H7 (cell line): Measurements from ENCODE around the gene HSPA12A. TPM values are rescaled to one million over a fixed set of nuclear protein-coding genes. Genes with fewer than 3 reads are reported as not detected.
"Not testable (repeated sequence)": the region's sequence is repeated elsewhere in the genome, so short reads cannot be mapped to it uniquely, and the experiment has no call there.

ENCODE experiments used
- DNase-seq: peaks from one replicate; pipeline ENCODE4 v3.0.0; 2012
- H3K27me3 ChIP-seq: 2 replicates; pipeline ENCODE4 v1.6.0; 2011; ENCODE audit warnings: mild to moderate bottlenecking, low read length; ENCODE audit not compliant: control insufficient read depth, insufficient read depth
- H3K36me3 ChIP-seq: replicated peaks from 2 replicates; pipeline ENCODE4 v1.5.1; 2011; ENCODE audit warnings: low read length; ENCODE audit not compliant: control insufficient read depth, insufficient read depth
- H3K4me3 ChIP-seq: 2 replicates; pipeline ENCODE4 v1.5.1; 2011; ENCODE audit warnings: low read depth, mild to moderate bottlenecking, control low read depth, low read length, moderate library complexity; ENCODE audit not compliant: insufficient read depth
- total RNA-seq: library from RNA; depleted of rRNA; stranded (reverse); fragments of >200 nt; shearing (Covaris generic); gene quantifications from 2 replicates; pipeline ENCODE4 v1.2.3, GENCODE V29; 2014

HSPA12A gene
- total RNA-seq, 1 experiment from 2014 or later, result 1.9 TPM

- DNase-seq, result no peak
- Histone ChIP-seq H3K36me3 (no peaks in the 10 kb centered on the region), H3K27me3 (no peaks in the 10 kb centered on the region), H3K4me3 (no peak overlapping the region)
Measured at GRCh38 chr10:116720668-116721546, 21.5 kb downstream of the HSPA12A start.

- DNase-seq, result no peak
- Histone ChIP-seq H3K36me3 (no peaks in the 10 kb centered on the region), H3K4me3 (no peak overlapping the region), H3K27me3 (no peaks in the 10 kb centered on the region)
Measured at GRCh38 chr10:116720241-116720643, 22.1 kb downstream of the HSPA12A start.

DNA sequence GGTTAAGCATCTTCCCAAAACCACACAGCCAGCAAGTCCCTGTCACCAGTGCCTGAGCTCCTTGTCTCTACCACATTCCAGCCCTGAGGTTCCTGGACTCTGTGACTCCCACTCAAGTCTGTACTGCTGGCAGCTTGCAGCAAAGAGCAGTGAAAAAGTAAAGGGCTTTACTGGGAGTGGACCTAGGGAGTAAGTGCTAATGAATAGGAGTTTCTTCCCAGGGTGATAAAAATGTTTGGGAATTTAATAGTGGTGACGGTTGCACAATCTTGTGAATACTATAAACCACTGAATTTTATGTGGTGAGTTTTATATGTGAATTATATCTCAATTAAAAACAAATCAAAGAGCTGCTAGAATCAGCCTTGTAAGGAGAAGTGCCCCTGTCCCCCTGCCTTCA, 22.6 kb downstream of the HSPA12A start:
- Histone ChIP-seq H3K4me3 (no peak overlapping the region), H3K36me3 (no peaks in the 10 kb centered on the region), H3K27me3 (no peaks in the 10 kb centered on the region)
- no peak for DNase-seq

DNA sequence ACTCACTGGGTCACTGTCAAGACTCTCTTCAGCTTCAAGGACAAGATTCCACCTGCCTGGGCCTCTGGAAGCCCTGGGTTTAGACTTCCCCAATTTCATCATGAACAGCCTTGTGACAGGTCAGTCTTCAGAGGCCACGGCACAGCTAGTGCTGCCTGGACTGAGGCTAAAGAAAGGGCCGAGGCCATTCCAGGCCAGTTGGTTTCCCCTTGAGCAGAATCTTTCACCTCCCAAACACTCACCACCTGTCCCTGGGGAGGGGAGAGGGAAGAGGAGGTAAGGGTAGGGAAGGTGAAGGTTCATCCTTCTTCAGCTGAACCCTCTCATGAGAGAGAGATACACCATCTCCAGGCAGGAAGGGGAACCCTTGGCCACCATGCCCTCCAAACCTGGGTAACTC, 24.3 kb downstream of the HSPA12A start:
- DNase-seq, result no peak
- Histone ChIP-seq H3K36me3 (no peaks in the 10 kb centered on the region), H3K27me3 (no peaks in the 10 kb centered on the region), H3K4me3 (no peak overlapping the region)

GRCh38 chr10:116716381-116716780, 26.0 kb downstream of the HSPA12A start:
- H3K4me3 ChIP-seq, result no peak overlapping the region
- DNase-seq, result no peak
- H3K27me3 ChIP-seq, result no peaks in the 10 kb centered on the region
- H3K36me3 ChIP-seq, result no peaks in the 10 kb centered on the region

DNA sequence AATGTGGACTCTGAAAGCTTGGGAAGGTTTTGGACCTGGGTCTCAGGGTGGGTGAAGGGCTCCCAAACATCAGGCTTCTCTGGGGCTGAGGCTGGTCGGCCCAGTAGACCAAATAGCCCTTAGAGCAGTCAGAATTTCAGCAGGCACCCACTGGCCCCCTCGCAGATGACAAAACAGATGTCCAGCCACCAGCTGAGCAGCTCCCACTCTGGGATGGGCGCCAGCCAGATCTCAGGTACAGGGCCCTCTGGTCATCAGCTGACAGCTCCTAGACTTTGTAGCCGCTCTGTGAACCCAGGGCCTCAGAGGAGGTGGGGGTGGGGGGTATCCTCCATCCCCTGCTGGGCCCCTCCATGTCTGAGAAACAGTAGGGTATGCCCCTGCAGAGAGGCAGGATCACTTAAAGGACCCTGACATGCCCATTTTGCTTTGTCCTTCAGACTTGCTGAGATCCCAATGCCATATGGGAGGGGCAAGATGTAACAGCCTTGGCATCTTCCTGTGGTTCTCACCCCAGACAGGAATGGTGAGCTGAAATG, 26.5 kb downstream of the HSPA12A start:
- Histone ChIP-seq H3K36me3 (no peaks in the 10 kb centered on the region), H3K4me3 (no peak overlapping the region), H3K27me3 (no peaks in the 10 kb centered on the region)
- DNase-seq, result no peak

GRCh38 chr10:116715341-116715740, 27.0 kb downstream of the HSPA12A start:
- Histone ChIP-seq H3K4me3 (no peak overlapping the region), H3K27me3 (no peaks in the 10 kb centered on the region), H3K36me3 (no peaks in the 10 kb centered on the region)
- DNase-seq, result no peak

DNA sequence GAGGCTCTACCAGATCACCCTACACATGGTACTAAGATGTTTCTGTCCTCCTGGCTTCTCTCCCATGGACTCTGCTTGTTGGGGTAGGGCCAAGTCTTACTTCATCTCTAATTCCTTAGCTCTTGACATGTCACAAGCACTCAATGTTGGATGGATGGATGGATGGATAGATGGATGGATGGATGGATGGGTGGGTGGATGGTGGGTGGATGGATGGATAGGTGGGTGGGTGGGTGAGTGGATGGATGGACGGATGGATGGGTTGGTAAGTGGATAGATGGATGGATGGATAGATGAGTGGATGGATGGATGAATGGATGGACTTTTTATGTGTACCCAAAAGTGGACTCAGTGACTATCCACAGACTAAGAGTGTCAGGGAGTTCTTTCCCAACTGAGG, 28.5 kb downstream of the HSPA12A start:
- no peaks in the 10 kb centered on the region for H3K36me3 ChIP-seq
- no peaks in the 10 kb centered on the region for H3K27me3 ChIP-seq
- no peak for DNase-seq
- H3K4me3 ChIP-seq, result no peak overlapping the region

DNA sequence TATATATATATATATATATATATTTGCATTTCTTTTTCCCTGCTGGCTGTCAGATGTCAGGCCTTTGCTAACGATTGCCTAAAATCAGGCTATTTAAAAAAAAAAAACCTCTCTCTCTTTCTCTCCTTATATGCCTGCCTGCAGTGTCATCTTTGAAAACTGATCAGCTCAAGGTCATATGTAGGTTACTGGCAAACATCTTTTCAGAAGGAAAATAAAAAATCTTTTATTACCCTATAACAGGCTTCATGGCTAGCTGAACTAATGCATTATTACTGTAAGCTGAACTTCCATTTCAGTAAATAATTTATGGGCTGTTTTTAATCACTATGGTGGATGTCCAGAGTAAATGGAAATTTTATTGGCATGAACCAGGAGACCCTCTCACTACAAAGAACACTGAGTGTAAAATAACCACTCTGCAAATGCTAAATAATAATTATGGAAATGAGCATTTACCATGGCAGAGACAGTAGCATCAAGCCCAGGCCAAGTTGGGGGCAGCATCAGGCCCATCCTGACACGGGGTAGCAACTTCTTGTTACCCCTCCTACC, 29.3 kb downstream of the HSPA12A start:
- no peak overlapping the region for H3K4me3 ChIP-seq
- no peaks in the 10 kb centered on the region for H3K27me3 ChIP-seq
- H3K36me3 ChIP-seq, result no peaks in the 10 kb centered on the region
- no peak for DNase-seq

- Histone ChIP-seq H3K4me3 (no peak overlapping the region), H3K27me3 (no peaks in the 10 kb centered on the region), H3K36me3 (no peaks in the 10 kb centered on the region)
- no peak for DNase-seq
Measured at GRCh38 chr10:116712519-116712918, 29.8 kb downstream of the HSPA12A start.

GRCh38 chr10:116711803-116712202, 30.6 kb downstream of the HSPA12A start:
- not testable (repeated sequence) for H3K27me3 ChIP-seq, DNase-seq, H3K4me3 ChIP-seq, H3K36me3 ChIP-seq

DNA sequence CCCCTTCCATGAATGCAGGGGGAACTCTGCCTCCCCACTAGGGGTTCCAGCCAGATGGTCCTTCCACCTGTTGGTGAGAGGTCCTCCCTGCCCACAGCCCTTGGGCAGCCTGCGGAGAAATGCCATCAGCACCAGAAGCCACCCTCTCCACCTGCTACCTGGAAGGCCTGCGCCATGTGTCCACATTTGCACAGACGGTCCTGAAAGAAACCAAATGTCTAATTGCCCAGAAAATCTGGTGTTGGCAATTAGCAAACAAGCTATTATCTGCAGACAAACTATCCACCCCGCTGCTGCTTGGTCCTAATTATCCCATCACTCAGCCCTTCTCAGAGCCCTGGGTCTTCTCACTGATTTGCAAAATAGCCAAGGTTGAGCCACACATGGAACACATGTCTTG, 32.3 kb downstream of the HSPA12A start:
- H3K27me3 ChIP-seq, result no peaks in the 10 kb centered on the region
- H3K4me3 ChIP-seq, result no peak overlapping the region
- H3K36me3 ChIP-seq, result no peaks in the 10 kb centered on the region
- DNase-seq, result no peak

GRCh38 chr10:116708877-116709276, 33.5 kb downstream of the HSPA12A start:
- no peak for DNase-seq
- Histone ChIP-seq H3K4me3 (no peak overlapping the region), H3K36me3 (no peaks in the 10 kb centered on the region), H3K27me3 (no peaks in the 10 kb centered on the region)

DNA sequence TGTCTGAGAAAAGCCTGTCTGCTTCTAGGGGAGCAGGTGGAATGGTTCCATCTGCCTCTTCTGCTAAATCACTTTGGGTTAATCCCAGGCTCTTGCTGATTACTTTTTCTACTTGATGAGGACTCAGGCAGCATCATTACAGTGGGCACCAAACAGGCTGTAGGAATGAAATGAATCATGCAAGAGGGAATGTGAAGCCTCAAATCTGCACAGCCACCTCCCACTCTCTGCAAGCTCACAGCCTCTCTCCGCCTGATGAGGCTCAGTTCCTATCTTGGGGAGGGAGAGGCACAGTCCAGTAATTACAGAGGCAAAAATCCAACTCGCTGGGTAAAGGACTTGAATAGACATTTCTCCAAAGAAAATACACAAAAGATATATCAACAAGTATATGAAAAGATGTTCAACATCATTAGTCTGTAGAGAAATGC, 34.0 kb downstream of the HSPA12A start:
- H3K36me3 ChIP-seq, result no peaks in the 10 kb centered on the region
- no peaks in the 10 kb centered on the region for H3K27me3 ChIP-seq
- DNase-seq, result no peak
- H3K4me3 ChIP-seq, result no peak overlapping the region

DNA sequence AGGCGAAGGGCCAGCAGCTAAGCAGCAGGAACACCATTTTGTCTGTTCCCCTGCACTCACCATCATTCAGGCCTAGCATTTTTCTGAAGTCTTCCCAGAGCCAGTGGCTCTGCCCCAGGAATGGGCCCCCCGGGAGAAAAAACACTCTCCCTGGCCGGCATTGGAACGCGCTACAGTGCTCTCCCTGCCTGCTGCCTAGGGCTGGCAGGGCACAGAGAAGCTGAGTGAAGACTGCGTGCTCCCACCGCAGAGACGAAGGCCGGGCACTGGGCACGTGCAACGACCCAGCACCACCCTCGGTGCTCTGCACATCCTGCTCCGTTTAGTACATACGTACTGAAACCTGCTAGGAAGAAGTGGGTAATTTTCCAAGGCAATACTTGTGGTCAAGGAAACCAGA, 34.4 kb downstream of the HSPA12A start:
- no peaks in the 10 kb centered on the region for H3K36me3 ChIP-seq
- no peak for DNase-seq
- no peak overlapping the region for H3K4me3 ChIP-seq
- H3K27me3 ChIP-seq, result no peaks in the 10 kb centered on the region
